GM18511 (cell line): ENCODE measurements around the gene SLCO3A1.
"Not testable (repeated sequence)": the region's sequence is repeated elsewhere in the genome, so short reads cannot be mapped to it uniquely, and the experiment has no call there.

Experiments
- ATAC-seq: cut with Tn5 transposase; IDR thresholded peaks from one replicate; pipeline ENCODE4 v1.9.1; 2021; ENCODE audit warnings: mild to moderate bottlenecking, moderate library complexity; ENCODE audit not compliant: unreplicated experiment

Gene SLCO3A1

GRCh38 chr15:92195241-92195640 lies 341.7 kb downstream of the SLCO3A1 start:
- ATAC-seq = no peak

GRCh38 chr15:92196342-92196741 lies 342.8 kb downstream of the SLCO3A1 start:
- no peak for ATAC-seq

GRCh38 chr15:92197746-92198145 lies 344.2 kb downstream of the SLCO3A1 start:
- no peak for ATAC-seq

- no peak for ATAC-seq
These were observed 347.4 kb downstream of the SLCO3A1 start for GRCh38 chr15:92200891-92201290.

GRCh38 chr15:92205255-92205739 lies 351.8 kb downstream of the SLCO3A1 start:
- no peak for ATAC-seq

- ATAC-seq = not testable (repeated sequence)
These were observed 354.1 kb downstream of the SLCO3A1 start for GRCh38 chr15:92207601-92208000.
